H1 (cell line): ENCODE data around the gene PGBD5. TPM values are rescaled to one million over a fixed set of nuclear protein-coding genes. Genes with fewer than 3 reads are reported as not detected.

Source experiments
- CTCF ChIA-PET: fragments of 300-600 bp; sonication (Branson Sonifier 250); formaldehyde crosslinking; loops from one replicate; lab custom pipeline; 2021; ENCODE audit not compliant: partially characterized antibody; lab: Charles Lee
- POLR2A ChIA-PET: fragments of 300-600 bp; sonication (Branson Sonifier 250); formaldehyde crosslinking; loops from one replicate; lab custom pipeline; 2021; ENCODE audit warnings: inconsistent platforms; ENCODE audit not compliant: partially characterized antibody; lab: Charles Lee
- DNase-seq, 2 experiments: peaks; one replicate each; pipeline versions ENCODE4 v3.0.0 to v3.0.0-alpha.2; 2010 to 2022; ENCODE audit warnings: low spot score in 2 of 2, low read depth in 1 of 2, mixed read lengths in 1 of 2
- FAIRE-seq: peaks from 2 replicates; lab custom pipeline; 2011; peaks lifted over from hg19 to GRCh38; lab: Jason Lieb, UNC
- H2AFZ ChIP-seq: 2 replicates; pipeline ENCODE4 v1.8.1; 2012; ENCODE audit warnings: low read length, inconsistent platforms
- H2AK5ac ChIP-seq: 2 replicates; pipeline ENCODE4 v1.6.1; 2013; ENCODE audit warnings: low read depth, low read length
- H2BK120ac ChIP-seq: replicated peaks from 2 replicates; pipeline ENCODE3; 2013; ENCODE audit warnings: low read depth, low read length, inconsistent platforms
- H2BK12ac ChIP-seq: 2 replicates; pipeline ENCODE4 v1.6.1; 2013; ENCODE audit warnings: low read depth, low read length
- H2BK15ac ChIP-seq: 2 replicates; pipeline ENCODE4 v1.6.1; 2013; ENCODE audit warnings: low read length
- H2BK20ac ChIP-seq: 2 replicates; pipeline ENCODE4 v1.6.1; 2013; ENCODE audit warnings: low read length
- H2BK5ac ChIP-seq: 2 replicates; pipeline ENCODE4 v1.6.1; 2013; ENCODE audit warnings: low read depth, low read length
- H3K14ac ChIP-seq: 2 replicates; pipeline ENCODE4 v1.6.1; 2013; ENCODE audit warnings: inconsistent platforms; ENCODE audit not compliant: insufficient read length
- H3K18ac ChIP-seq: 2 replicates; pipeline ENCODE4 v1.6.1; 2013; ENCODE audit warnings: low read length; ENCODE audit errors: extremely low read depth
- H3K23ac ChIP-seq: 2 replicates; pipeline ENCODE4 v1.6.1; 2013; ENCODE audit warnings: inconsistent platforms; ENCODE audit not compliant: insufficient read length
- H3K23me2 ChIP-seq: 2 replicates; pipeline ENCODE4 v1.6.1; 2013; ENCODE audit warnings: low read depth, low read length
- H3K27ac ChIP-seq: 2 replicates; pipeline ENCODE4 v1.6.1; 2011; ENCODE audit warnings: low read depth, low read length, inconsistent platforms
- H3K27me3 ChIP-seq, 4 experiments: replicated peaks in 1 of 4; 1 replicate in 1 of 4; 2 replicates in 3 of 4; pipeline versions ENCODE4 v1.6.1 to v1.8.1; 2011 to 2013; ENCODE audit warnings: low read length in 3 of 4, mild to moderate bottlenecking in 3 of 4, inconsistent platforms in 2 of 4, mixed read lengths in 2 of 4, moderate library complexity in 1 of 4; ENCODE audit not compliant: control insufficient read depth in 3 of 4, insufficient read depth in 3 of 4; ENCODE audit errors: extremely low read depth in 1 of 4
- H3K36me3 ChIP-seq, 4 experiments: 2 replicates each; pipeline versions ENCODE4 v1.6.1 to v1.8.1; 2011 to 2013; ENCODE audit warnings: mild to moderate bottlenecking in 4 of 4, low read length in 3 of 4, moderate library complexity in 2 of 4, control low read depth in 1 of 4, inconsistent platforms in 1 of 4; ENCODE audit not compliant: insufficient read depth in 4 of 4, control insufficient read depth in 2 of 4
- H3K4ac ChIP-seq: replicated peaks from 2 replicates; pipeline ENCODE3; 2013; ENCODE audit warnings: low read length, low read depth, mixed read lengths, inconsistent platforms; ENCODE audit not compliant: insufficient read length
- H3K4me1 ChIP-seq, 4 experiments: replicated peaks in 1 of 4; 1 replicate in 1 of 4; 2 replicates in 3 of 4; pipeline versions ENCODE4 v1.6.1 to v1.8.1; 2011 to 2013; ENCODE audit warnings: low read length in 3 of 4, inconsistent platforms in 2 of 4, mixed read lengths in 1 of 4; ENCODE audit not compliant: insufficient read depth in 4 of 4, control insufficient read depth in 3 of 4
- H3K4me2 ChIP-seq, 2 experiments: 2 replicates each; pipeline versions ENCODE4 v1.6.1 to v1.8.1; 2011 to 2013; ENCODE audit warnings: low read depth in 2 of 2, low read length in 2 of 2, control low read depth in 1 of 2, inconsistent platforms in 1 of 2, mild to moderate bottlenecking in 1 of 2; ENCODE audit not compliant: insufficient read depth in 1 of 2
- H3K4me3 ChIP-seq, 4 experiments: fragments of 200-600, 300-600 bp in 1 of 4; sonication (generic), shearing (Covaris generic), sonication (Bioruptor Twin) in 1 of 4; 2 replicates each; pipeline versions ENCODE4 v1.5.1 to v1.8.1; 2011 to 2016; ENCODE audit warnings: low read length in 4 of 4, low read depth in 3 of 4, control low read depth in 2 of 4, inconsistent platforms in 2 of 4, mild to moderate bottlenecking in 2 of 4, mixed read lengths in 1 of 4, moderate library complexity in 1 of 4; ENCODE audit not compliant: insufficient read depth in 2 of 4; ENCODE audit errors: extremely low read depth in 1 of 4
- H3K56ac ChIP-seq: replicated peaks from 2 replicates; pipeline ENCODE3; 2013; ENCODE audit warnings: low read depth, mild to moderate bottlenecking, mixed read lengths, low read length, inconsistent platforms; ENCODE audit not compliant: insufficient read length
- H3K79me1 ChIP-seq: 2 replicates; pipeline ENCODE4 v1.6.1; 2013; ENCODE audit warnings: low read depth, low read length, control low read depth
- H3K79me2 ChIP-seq, 2 experiments: 2 replicates each; pipeline versions ENCODE4 v1.6.1 to v1.8.1; 2012 to 2013; ENCODE audit warnings: low read length in 2 of 2, mild to moderate bottlenecking in 2 of 2, inconsistent platforms in 1 of 2; ENCODE audit not compliant: insufficient read depth in 2 of 2, control insufficient read depth in 1 of 2
- H3K9ac ChIP-seq, 4 experiments: replicated peaks in 1 of 4; 1 replicate in 1 of 4; 2 replicates in 3 of 4; pipeline versions ENCODE4 v1.6.1 to v1.8.1; 2011 to 2013; ENCODE audit warnings: low read depth in 3 of 4, low read length in 3 of 4, control low read depth in 2 of 4, mild to moderate bottlenecking in 2 of 4, moderate library complexity in 2 of 4, inconsistent platforms in 1 of 4; ENCODE audit errors: extremely low read depth in 1 of 4
- H3K9me3 ChIP-seq, 2 experiments: 2 replicates each; pipeline versions ENCODE4 v1.6.1 to v1.8.1; 2012 to 2013; ENCODE audit warnings: mild to moderate bottlenecking in 2 of 2, moderate library complexity in 2 of 2, control low read depth in 1 of 2, inconsistent platforms in 1 of 2, low read depth in 1 of 2, low read length in 1 of 2, mixed read lengths in 1 of 2; ENCODE audit not compliant: insufficient read depth in 2 of 2
- H4K20me1 ChIP-seq, 2 experiments: replicated peaks in 1 of 2; 2 replicates each; pipeline versions ENCODE3 to v1.8.1; 2011 to 2013; ENCODE audit warnings: inconsistent platforms in 2 of 2, low read length in 2 of 2, mild to moderate bottlenecking in 1 of 2; ENCODE audit not compliant: insufficient read depth in 2 of 2, control insufficient read depth in 1 of 2
- H4K5ac ChIP-seq: 2 replicates; pipeline ENCODE4 v1.6.1; 2013; ENCODE audit warnings: low read length, low read depth, mixed read lengths, inconsistent platforms; ENCODE audit not compliant: insufficient read length
- H4K8ac ChIP-seq: 2 replicates; pipeline ENCODE4 v1.8.0; 2013; ENCODE audit warnings: mild to moderate bottlenecking, moderate library complexity, low read length, inconsistent platforms; ENCODE audit not compliant: insufficient read depth; ENCODE audit errors: extremely low read depth
- H4K91ac ChIP-seq: replicated peaks from 2 replicates; pipeline ENCODE3; 2013; ENCODE audit warnings: low read length, mixed read lengths, inconsistent platforms; ENCODE audit not compliant: insufficient read length
- JUN ChIP-seq: IDR thresholded peaks from 2 replicates; pipeline ENCODE4 v1.6.1; 2011; ENCODE audit warnings: low read depth, mild to moderate bottlenecking, improper control_type of control experiment, low read length
- RFX5 ChIP-seq: IDR thresholded peaks from 2 replicates; pipeline ENCODE4 v1.6.1; 2011; ENCODE audit warnings: low read depth, low read length, improper control_type of control experiment, borderline replicate concordance
- ZNF274 ChIP-seq: IDR thresholded peaks from 2 replicates; pipeline ENCODE4 v1.7.0; 2012; ENCODE audit warnings: low read length, borderline replicate concordance; ENCODE audit errors: extremely low read depth
- WGBS, 2 experiments: shearing (Covaris generic) in 1 of 2; methylation state at CpG; one replicate each; pipeline versions ENCODE4 v1.1.6 to v1.1.7; 2013 to 2015; ENCODE audit warnings: low lambda C conversion rate in 2 of 2, mixed read lengths in 2 of 2, inconsistent platforms in 1 of 2, low coverage in 1 of 2, missing lambda C conversion rate in 1 of 2; ENCODE audit not compliant: insufficient replicate concordance in 2 of 2, insufficient coverage in 1 of 2, insufficient read length in 1 of 2; ENCODE audit errors: extremely low coverage in 1 of 2, missing lambda C conversion rate in 1 of 2; 5-methylcytosine and 5-hydroxymethylcytosine counted together
- polyA plus RNA-seq, 7 experiments: library from polyadenylated mRNA; depleted of rRNA in 3 of 7; stranded (reverse) in 5 of 7; unstranded in 2 of 7; fragments of >200 nt in 5 of 7; fragments of 200-250 nt in 2 of 7; gene quantifications; 1 replicate in 5 of 7; 2 replicates in 1 of 7; 4 replicates in 1 of 7; pipeline versions ENCODE4 v1.2.1 to v1.2.3, GENCODE V29; 2011 to 2013; ENCODE audit warnings: missing spikeins in 2 of 7, mixed read lengths in 2 of 7
- total RNA-seq: library from RNA; stranded (reverse); fragmentation: NEBNext Ultra II Directional; extraction: Animal tissue kit (Norgen Biotek cat#: 25700); gene quantifications from 2 replicates; pipeline ENCODE4 v1.2.1, GENCODE V29; 2021

Gene PGBD5
- total and polyA plus RNA-seq, 2 of the 8 experiments (the other 6 are each of a cell fraction or from before 2014, with no cell fraction given): 16.3 to 18.4 TPM

GRCh38 chr1:230272557-230272956 is 153.6 kb downstream of the PGBD5 start:
- Histone ChIP-seq H3K4me1 (peaks cover 7 to 13% (median 9%) of the 10 kb centered on the region in 4 experiments), H3K79me2 (no peaks in the 10 kb centered on the region), H4K8ac (no peak overlapping the region), H3K27me3 (no peaks in the 10 kb centered on the region), H2AFZ (no peak overlapping the region), H3K4me3 (no peak overlapping the region), H3K4me2 (no peak overlapping the region), H3K36me3 (peaks cover 0 to 13% (median 0%) of the 10 kb centered on the region in 4 experiments; a peak in 1 of 8 replicates), H3K79me1 (no peaks in the 10 kb centered on the region; the same call in 1 of the 2 replicates), H3K23ac (no peak overlapping the region), H2BK12ac (no peak overlapping the region), H4K5ac (no peak overlapping the region), H2AK5ac (no peak overlapping the region), H2BK15ac (no peak overlapping the region), H4K20me1 (peaks cover 0 to 3% of the 10 kb centered on the region in 2 experiments), H2BK20ac (no peak overlapping the region), H3K9me3 (no peaks in the 10 kb centered on the region), H3K27ac (no peak overlapping the region), H3K9ac (no peak overlapping the region; a peak in 1 of 7 replicates), H4K91ac (no peak overlapping the region), H3K18ac (no peak overlapping the region), H3K23me2 (no peaks in the 10 kb centered on the region), H3K56ac (no peak overlapping the region), H3K14ac (no peak overlapping the region), H2BK120ac (no peak overlapping the region), H2BK5ac (no peak overlapping the region), H3K4ac (no peak overlapping the region)
- FAIRE-seq (no peak), DNase-seq (no peak)
- whole genome bisulfite sequencing, 2 experiments: 95% methylated on average over 9 of the region's 9 CpGs; no CpG with 5 or more reads in 1 of the 2 experiments
- no peak for TF ChIP-seq ZNF274
- no peak for TF ChIP-seq JUN
- TF ChIP-seq RFX5: no peak
- POLR2A ChIA-PET: no interaction called here
- CTCF ChIA-PET: interaction anchor here (1.5 kb wide), 1 partner anchor 106 kb away, joined by 6 read pairs; no protein-coding TSS in a partner anchor
